Uterus (tissue), 2 donors: ENCODE results near the gene CCDC177.

ENCODE experiments used
- POLR2A ChIP-seq, 2 donors: fragments of 450-650 bp; IDR thresholded peaks; one replicate each; pipeline ENCODE4 v1.6.1; 2016; ENCODE audit warnings: antibody characterized with exemption in 2 of 2, mild to moderate bottlenecking in 1 of 2, moderate library complexity in 1 of 2
- TF ChIP-seq, protein P1 (sequence below), 4 experiments: fragments of 200-600 bp in 2 of 4; fragments of 450-650 bp in 2 of 4; sonication (generic) in 2 of 4; IDR thresholded peaks; one replicate each; pipeline ENCODE4 v1.5.1; 2016 to 2019; ENCODE audit warnings: antibody characterized with exemption in 4 of 4, mild to moderate bottlenecking in 2 of 4, moderate library complexity in 1 of 4

DNA sequence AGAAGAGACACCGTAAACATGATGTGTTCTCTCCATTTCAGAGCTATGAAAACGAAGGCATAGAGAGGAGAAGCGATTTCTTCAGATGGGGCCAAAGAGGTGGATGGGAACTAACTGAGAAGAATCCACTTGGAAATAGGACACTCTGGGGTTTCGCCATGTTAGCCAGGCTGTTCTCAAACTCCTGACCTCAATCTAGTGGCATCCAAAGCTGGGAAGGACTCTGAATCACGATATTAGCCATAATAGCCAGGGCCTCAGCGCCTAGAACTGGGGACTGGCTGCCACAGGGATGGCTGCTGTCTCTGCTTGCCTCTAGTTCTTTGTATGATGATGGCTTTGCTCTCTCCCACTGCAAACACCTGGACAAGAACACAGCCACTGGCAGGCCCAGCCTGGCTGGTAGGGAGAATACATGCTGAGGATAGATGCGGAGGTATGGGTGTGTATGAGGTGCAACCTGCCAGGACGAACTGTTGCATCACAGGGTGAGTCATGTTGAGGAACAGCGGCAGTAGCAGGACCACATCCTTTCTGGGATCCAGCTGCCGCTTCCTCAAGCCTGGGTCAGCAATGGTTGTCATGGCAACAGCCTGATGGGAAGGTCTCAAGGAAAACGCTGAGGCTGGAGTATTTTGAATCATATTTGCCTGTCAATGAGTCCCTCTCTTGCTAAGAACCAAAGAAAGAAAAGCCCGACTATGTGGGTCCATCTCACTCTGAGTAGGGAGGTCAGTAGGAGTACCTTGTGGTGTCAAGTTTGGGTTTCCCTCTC lies 31.1 kb downstream of the CCDC177 start:
- TF ChIP-seq, protein P1, sequence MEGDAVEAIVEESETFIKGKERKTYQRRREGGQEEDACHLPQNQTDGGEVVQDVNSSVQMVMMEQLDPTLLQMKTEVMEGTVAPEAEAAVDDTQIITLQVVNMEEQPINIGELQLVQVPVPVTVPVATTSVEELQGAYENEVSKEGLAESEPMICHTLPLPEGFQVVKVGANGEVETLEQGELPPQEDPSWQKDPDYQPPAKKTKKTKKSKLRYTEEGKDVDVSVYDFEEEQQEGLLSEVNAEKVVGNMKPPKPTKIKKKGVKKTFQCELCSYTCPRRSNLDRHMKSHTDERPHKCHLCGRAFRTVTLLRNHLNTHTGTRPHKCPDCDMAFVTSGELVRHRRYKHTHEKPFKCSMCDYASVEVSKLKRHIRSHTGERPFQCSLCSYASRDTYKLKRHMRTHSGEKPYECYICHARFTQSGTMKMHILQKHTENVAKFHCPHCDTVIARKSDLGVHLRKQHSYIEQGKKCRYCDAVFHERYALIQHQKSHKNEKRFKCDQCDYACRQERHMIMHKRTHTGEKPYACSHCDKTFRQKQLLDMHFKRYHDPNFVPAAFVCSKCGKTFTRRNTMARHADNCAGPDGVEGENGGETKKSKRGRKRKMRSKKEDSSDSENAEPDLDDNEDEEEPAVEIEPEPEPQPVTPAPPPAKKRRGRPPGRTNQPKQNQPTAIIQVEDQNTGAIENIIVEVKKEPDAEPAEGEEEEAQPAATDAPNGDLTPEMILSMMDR (IDR thresholded peaks at IDR 0.05): no peak
- no peak for TF ChIP-seq POLR2A (IDR thresholded peaks at IDR 0.05)
